NCI-H748 (cell line): ENCODE data around the gene GNAO1.

Experiments
- DNase-seq: peaks from one replicate; lab custom pipeline; 2025; ENCODE audit not compliant: unreplicated experiment; lab: John Stamatoyannopoulos, UW

Gene GNAO1

GRCh38 chr16:56234737-56235136 is 43.4 kb downstream of the GNAO1 start:
- DNase-seq = no peak

DNA sequence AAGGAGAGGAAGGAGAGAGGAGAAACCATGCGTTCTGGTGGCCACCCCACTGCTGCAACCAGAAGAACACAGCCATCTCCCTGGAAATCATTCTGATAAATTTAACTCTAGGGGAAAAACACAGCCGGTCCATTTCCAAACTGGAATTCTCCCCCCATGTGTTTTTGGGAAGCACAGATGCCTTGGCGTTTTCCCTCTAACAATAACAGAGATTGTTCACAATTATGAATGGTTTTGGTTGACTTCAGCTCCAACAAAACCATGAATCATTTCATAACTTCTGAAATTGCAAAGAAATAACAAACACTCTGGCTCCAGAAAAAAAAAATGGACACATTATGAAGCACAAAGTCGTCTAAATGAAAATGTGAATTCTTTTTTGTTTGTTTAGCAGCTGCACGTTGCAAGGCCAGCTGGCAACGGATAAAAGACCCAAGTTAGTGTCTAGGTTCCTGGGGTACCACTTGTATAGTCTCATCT is 46.2 kb downstream of the GNAO1 start:
- DNase-seq = no peak

DNA sequence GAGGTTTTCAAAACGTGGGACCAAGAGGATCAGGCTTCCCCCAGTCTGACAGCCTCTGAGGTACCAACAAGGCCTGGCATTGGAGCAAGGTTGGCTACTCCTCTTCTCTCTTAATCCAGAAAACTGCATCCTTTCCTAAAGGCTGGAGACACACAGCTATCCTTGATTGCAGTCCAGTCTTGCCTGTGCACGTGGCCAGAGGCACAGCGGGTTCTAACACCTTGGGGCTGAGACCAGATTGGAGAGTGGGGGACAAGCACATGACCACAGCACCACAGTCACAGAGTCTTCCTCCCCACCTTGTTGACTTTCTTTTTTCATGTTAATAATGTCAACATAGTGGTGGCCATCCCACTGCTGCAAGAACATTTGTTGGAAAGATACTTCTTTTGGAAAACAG is 46.9 kb downstream of the GNAO1 start:
- DNase-seq = no peak

- no peak for DNase-seq
These were observed 50.3 kb downstream of the GNAO1 start for GRCh38 chr16:56241596-56241995.

DNA sequence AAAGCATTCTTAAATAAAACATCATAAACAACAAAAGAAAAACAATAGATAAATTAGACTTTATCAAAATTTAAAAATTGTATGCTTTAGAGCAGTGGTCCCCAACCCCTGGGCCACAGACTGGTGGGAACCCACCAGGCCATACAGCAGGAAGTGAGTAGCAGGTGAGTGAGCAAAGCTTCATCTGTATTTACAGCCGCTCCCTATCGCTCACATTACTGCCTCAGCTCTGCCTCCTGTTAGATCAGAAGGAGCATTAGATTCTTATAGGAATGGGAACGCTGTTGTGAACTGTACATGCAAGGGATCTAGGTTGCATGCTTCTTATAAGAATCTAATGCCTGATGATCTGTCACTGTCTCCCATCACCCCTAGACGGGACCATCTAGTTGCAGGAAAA is 51.5 kb downstream of the GNAO1 start:
- DNase-seq = no peak

DNA sequence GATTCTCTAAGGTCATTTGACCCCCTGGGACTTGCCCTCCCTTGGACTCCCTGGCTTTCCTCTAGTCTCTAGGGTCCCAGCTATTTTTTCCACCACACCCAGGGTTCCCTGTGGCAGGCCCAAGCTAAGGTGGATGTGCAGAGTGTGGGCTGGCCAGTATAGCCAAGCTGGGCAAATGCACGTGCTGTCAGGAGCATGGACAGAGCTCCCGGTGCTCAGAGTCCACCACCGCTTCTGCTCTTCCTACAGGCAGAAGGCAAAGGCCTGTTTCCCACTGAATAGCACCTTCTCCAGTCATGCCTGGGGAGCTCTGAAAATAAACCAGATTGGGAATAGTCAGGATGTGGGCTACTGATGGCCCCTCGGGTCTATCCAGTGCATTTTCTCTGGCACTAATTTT is 53.3 kb downstream of the GNAO1 start:
- no peak for DNase-seq

DNA sequence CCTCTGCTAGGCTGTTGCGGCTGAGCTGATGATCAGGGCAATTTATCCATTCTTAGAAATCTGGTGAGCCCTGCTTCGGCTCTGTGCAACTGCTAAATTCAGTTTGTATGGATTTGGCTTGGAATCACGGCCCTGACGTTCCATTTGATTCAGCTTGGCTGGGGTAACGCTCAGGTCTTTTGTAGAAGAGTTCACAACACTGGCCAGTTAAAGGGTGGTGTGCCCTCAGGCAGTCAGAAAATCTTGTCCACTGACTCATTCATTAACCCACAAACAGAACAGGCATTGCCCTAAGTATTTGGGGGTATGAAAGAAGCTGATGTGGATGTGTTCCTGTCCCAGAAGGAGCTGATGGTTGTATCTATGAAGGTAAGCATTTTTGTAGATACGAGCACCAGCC is 53.9 kb downstream of the GNAO1 start:
- no peak for DNase-seq

- no peak for DNase-seq
These were observed 54.9 kb downstream of the GNAO1 start for GRCh38 chr16:56246051-56246817.

- DNase-seq = no peak
These were observed 55.7 kb downstream of the GNAO1 start for GRCh38 chr16:56247018-56247417.

GRCh38 chr16:56247808-56248207 is 56.5 kb downstream of the GNAO1 start:
- no peak for DNase-seq

DNA sequence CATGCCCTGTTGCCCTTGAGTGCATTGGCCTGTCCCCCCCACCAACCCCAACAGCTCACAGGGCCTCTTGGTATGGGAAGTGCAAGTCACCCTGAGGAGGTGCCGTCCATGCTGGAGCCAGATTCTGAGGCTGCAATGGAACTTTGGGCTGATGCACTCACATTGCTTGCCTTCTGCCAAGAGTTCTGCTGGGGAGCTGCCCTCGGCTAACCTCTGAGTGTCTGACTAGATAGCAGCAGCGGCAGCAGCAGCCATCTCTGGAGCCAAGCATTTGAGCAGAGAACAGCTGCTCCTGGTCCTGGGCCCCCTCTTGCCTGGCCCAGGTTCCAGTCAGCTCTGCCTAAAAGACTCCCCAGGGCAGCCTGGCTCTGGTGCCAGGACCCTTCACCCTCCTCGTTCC is 61.5 kb downstream of the GNAO1 start:
- DNase-seq = no peak

DNA sequence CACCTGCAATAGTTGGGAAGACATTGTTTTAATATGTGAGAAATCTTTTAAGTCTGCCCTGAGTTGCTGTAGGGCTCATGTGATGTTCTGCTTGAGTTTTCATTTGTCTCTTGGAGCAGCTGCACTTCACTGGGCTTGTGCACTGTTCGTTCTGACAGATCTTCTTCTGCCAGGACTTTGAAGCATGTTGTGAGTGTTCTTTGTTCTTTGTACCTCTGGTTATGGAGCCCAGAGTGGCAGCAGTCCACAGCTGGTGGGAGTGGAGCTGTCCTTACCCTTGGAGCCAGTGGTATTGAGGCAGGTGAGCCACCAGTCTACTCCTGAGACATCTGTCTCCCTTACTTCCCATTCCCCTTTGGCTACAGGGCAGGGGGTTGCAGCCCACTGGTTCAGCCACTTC is 64.6 kb downstream of the GNAO1 start:
- no peak for DNase-seq

DNA sequence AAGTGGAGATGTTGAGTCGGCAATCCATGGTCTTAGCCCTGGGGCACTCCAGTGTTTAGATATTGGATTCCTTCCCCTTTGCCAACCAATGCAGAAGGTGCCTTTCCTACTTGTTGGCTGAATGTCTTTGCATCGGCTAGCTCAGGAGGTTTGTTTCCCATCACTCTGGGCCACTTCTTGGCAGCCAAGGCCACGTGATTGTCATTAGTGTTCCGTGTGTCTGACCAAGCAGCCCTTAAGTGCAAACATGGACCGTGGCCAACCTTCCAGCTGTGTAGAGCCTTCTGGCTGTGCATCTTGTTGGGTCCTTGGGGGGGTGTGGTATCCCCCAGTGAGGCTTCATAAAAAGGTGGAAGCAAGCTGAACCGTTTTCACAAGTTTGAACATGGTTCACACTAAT is 66.0 kb downstream of the GNAO1 start:
- DNase-seq = no peak

DNA sequence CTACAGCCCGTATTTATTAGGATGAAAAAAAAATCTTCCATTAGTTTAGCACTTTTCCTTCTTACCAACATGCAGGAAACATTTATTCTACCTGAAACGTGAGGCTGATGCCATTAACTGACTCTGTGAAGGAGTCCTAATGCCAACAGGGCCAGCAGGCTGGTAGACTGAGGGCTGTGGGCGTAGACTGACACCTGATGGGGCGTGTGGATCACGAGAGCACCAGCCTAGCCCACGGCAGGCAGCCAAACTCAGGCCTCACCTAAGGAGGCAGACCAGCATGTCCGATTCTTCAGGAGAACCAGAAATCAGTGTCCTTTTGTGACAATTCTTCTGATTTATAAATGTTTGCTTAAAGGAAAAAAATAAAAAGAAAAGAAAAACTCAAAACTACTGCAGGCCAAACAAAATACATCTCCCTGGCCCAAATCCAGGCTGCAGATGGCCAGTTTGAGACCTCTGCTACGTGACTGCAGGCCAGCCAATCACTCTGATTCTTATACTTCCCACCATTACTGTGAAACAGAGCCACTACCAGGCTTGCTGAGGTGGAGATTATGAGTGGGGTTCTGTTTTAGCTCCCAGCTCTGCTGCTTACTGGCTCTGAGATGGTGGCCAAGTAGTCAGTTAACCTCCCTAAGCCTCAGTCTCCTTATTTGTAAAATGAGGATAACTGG is 66.5 kb downstream of the GNAO1 start:
- DNase-seq = no peak

- DNase-seq = no peak
These were observed 67.5 kb downstream of the GNAO1 start for GRCh38 chr16:56258508-56259424.

DNA sequence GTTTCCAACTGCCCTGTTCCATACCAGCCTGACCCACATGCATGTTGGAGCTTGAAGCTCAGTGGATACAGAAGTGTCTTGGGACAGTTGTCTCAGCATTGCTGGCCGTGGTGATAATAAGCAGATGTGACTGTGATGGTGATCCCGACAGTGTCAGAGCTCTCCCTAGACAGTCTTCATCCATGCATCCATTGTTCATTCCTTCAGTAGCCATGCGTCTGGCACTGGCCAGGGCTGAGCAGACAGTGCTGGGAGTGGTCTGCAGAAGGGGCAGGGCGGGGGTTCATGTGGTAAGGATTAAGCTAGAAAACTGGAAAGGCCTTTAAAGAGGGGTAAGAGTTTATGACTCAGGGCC is 68.1 kb downstream of the GNAO1 start:
- no peak for DNase-seq

GRCh38 chr16:56260378-56261160 is 69.3 kb downstream of the GNAO1 start:
- DNase-seq = no peak

DNA sequence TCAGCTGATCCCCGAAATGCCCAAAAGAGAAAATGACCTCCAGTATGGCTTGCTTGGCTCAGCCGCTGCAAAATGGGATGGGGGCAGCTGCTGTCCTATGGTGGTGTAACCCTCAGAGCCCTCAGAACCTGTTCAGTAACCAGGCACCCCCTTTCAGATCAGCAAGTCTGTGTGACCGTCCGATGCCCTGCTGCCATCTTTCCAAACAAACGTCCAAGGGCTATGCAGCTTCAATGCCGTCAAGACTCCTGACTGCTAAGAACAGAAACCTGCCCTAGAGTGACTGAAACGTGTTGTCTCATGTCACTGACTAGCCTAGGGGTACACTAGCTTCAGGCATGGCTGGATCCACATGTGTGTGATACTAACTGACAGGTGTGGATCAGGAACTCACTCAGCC is 70.4 kb downstream of the GNAO1 start:
- no peak for DNase-seq

DNA sequence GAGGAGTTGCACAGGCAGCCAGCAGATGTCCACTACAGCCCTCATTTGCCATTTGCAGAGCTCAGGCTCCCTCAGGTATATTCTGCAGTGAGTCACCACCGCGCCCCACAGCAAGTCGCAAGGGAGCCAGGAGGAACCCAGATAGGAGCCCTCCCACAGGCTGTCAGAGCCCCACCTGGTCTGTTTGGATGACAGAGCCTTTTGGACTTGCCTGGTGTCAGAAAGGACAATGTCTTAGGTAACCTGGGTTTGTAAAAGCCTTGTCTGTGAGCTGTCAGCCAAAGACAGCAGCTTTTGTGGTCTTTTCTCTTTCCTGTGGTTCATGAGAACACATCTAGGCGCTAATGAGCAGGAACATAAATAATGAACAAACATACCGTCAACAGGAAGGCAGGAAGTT is 70.9 kb downstream of the GNAO1 start:
- DNase-seq = peak; percentile 5

DNA sequence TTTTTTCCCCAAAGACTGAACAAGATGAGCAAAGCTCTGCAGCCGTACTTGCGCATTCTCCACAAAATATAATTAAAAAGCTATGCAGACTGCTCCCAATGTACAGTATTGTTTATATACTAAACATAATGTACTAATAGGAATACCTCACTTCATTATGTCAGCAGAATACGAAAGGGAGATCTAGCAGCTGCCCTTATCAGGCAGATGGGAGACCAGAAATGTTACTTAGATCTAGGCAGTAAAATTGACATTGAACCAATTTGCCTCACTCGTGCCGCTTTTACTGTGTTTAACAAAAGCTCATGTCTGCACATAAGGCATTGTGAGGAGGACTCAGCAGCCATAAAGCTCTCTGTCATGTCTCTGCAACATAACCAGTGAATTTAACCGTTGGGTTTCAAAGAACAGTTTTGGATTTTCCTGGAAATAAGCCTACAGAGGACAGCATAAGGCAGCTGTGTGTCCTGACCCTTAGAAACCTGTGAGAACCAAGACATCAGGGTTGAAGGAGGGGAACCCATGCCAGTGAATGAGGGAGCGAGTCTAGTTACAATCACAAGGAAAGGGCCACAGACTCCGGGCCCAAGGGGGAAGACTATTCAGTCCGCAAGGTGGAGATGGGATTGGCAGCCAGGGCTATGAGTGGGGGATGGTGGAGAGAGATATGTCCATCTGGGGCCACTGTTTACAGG is 71.4 kb downstream of the GNAO1 start:
- no peak for DNase-seq
